ENCODE results near the gene IGLON5. TPM values are rescaled to one million over a fixed set of nuclear protein-coding genes. Genes with fewer than 3 reads are reported as not detected.

Gene IGLON5
- total RNA-seq, 1 experiment from 2014 or later: not detected

DNA sequence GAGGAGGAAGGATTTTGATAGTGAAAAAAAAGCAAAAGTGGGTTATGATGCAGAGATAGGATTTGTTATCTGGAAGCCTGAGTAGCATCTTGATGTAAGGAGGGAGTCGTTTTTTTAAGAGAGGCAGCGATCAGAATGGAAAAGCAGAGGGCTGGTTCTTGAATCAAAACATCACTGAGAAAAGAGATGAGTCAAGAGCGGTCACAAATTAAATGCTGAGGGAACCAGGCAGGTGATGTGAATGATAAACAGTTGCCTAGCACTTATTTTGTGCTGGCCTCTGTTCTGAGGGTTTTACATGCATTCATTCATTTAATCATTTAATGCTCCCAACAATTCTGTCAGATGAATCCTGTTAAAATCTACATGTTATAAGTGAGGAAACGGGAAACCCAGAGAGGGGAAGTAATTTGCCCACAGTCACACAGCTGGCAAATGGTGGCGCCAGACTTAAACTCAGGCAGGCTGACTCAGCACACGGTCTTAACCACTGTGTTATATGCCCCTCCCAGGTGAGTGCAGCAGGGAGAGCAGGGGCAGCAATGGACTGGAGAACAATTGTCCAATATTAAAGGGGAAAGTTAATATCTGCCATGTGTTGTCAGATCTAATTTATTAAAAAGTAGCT is 39.1 kb upstream of the IGLON5 start:
- Mint-ChIP-seq H3K9me3 (ENCODE audit: unreplicated experiment) (no peaks in the 10 kb centered on the region), H3K36me3 (ENCODE audit: insufficient read depth, unreplicated experiment) (no peaks in the 10 kb centered on the region), H3K27me3 (ENCODE audit: insufficient read depth, unreplicated experiment) (peaks cover 8% of the 10 kb centered on the region), H3K27ac (ENCODE audit: unreplicated experiment) (no peak overlapping the region), H3K4me1 (ENCODE audit: low read depth, unreplicated experiment) (no peaks in the 10 kb centered on the region), H3K4me3 (ENCODE audit: unreplicated experiment) (no peak overlapping the region)
- no peaks in the 10 kb centered on the region for H3K4me1 ChIP-seq
- TF ChIP-seq, protein P1, sequence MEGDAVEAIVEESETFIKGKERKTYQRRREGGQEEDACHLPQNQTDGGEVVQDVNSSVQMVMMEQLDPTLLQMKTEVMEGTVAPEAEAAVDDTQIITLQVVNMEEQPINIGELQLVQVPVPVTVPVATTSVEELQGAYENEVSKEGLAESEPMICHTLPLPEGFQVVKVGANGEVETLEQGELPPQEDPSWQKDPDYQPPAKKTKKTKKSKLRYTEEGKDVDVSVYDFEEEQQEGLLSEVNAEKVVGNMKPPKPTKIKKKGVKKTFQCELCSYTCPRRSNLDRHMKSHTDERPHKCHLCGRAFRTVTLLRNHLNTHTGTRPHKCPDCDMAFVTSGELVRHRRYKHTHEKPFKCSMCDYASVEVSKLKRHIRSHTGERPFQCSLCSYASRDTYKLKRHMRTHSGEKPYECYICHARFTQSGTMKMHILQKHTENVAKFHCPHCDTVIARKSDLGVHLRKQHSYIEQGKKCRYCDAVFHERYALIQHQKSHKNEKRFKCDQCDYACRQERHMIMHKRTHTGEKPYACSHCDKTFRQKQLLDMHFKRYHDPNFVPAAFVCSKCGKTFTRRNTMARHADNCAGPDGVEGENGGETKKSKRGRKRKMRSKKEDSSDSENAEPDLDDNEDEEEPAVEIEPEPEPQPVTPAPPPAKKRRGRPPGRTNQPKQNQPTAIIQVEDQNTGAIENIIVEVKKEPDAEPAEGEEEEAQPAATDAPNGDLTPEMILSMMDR (IDR thresholded peaks at IDR 0.05; ENCODE audit: insufficient read depth in 1 of 2, low read depth in 1 of 2, low read length in 1 of 2, severe bottlenecking in 1 of 2, unreplicated experiment in 1 of 2): no peak
- H3K9me3 ChIP-seq: no peaks in the 10 kb centered on the region
- no peaks in the 10 kb centered on the region for H3K36me3 ChIP-seq (ENCODE audit: control insufficient read depth, insufficient read depth, low read length)
- no peaks in the 10 kb centered on the region; the same call in 1 of the 2 replicates for H3K27me3 ChIP-seq (replicated peaks; ENCODE audit: control insufficient read depth, insufficient read depth, low read length)
- BruUV-seq (replicated peaks): no TSS peak
- ChIA-PET POLR2A (no interaction called here), CTCF (no interaction called here)
- H3K4me3 ChIP-seq (ENCODE audit: low read depth, low read length): no peak overlapping the region
- intact Hi-C loops (cut with micrococcal nuclease; ENCODE audit: unreplicated experiment): no loop called here
- no peak for DNase-seq

DNA sequence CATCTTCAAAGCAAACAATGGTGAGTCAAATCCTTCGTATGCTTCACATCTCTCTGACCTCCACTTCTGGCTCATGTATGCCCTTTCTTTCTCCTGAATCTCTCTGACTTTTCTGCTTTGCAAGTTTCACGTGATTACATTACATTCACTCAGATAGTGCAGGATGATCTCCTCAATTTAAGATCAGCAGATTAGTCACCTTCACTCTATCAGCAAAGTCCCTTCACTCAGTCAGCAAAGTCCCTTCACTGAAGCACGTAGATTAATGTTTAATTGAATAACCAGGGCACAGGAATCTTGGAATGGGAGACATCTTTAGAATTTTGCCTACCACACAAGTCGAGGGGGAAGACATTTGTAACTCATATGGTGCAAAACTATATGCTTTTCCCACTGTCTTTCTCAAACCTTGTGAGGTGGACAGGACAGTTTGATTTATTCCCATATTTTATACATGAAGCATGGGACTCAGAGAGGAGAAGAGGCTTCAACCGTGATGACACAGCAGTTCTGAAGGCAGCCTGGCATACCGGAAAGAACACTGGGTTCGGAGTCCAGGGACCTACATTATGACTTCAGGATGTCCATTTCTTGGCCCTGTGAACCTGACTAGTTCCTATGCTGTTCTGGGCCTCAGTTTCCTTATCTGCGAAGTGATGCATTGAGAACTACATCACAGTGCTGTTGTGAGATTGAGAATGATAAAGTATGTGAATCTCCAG is 37.2 kb upstream of the IGLON5 start:
- CTCF ChIA-PET: no interaction called here
- Histone ChIP-seq H3K4me3 (ENCODE audit: low read depth, low read length) (no peak overlapping the region), H3K4me1 (no peaks in the 10 kb centered on the region), H3K9me3 (no peaks in the 10 kb centered on the region), H3K27me3 (replicated peaks; ENCODE audit: control insufficient read depth, insufficient read depth, low read length) (no peaks in the 10 kb centered on the region; the same call in 1 of the 2 replicates), H3K36me3 (ENCODE audit: control insufficient read depth, insufficient read depth, low read length) (no peaks in the 10 kb centered on the region)
- H3K4me1 Mint-ChIP-seq (ENCODE audit: low read depth, unreplicated experiment): no peaks in the 10 kb centered on the region
- no peaks in the 10 kb centered on the region for H3K9me3 Mint-ChIP-seq (ENCODE audit: unreplicated experiment)
- intact Hi-C loops (cut with micrococcal nuclease; ENCODE audit: unreplicated experiment): no loop called here
- H3K27ac Mint-ChIP-seq (ENCODE audit: unreplicated experiment): no peak overlapping the region
- DNase-seq: no peak
- no peak overlapping the region for H3K4me3 Mint-ChIP-seq (ENCODE audit: unreplicated experiment)
- BruUV-seq (replicated peaks): no TSS peak
- H3K27me3 Mint-ChIP-seq (ENCODE audit: insufficient read depth, unreplicated experiment): peaks cover 15% of the 10 kb centered on the region
- H3K36me3 Mint-ChIP-seq (ENCODE audit: insufficient read depth, unreplicated experiment): no peaks in the 10 kb centered on the region
- TF ChIP-seq, protein P1 (IDR thresholded peaks at IDR 0.05; ENCODE audit: insufficient read depth in 1 of 2, low read depth in 1 of 2, low read length in 1 of 2, severe bottlenecking in 1 of 2, unreplicated experiment in 1 of 2): no peak
- POLR2A ChIA-PET: no interaction called here

DNA sequence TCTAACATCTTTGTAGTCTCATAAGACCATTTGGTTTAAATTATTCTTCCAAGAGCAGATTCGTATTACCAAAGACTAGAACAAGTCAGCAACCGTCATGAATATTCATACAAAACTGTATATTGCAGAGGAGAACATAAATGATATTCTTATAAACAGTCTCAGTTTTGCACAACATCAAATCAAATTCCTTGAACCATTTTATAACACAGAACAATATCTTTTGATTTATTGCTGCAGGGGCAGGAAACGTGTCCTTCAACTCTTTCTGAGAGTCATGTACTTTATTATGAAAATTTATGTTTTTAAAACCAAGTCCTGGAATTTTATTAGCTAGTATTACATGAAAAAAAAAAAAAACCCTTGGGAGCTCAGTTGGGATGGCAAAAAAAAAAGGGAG is 34.3 kb upstream of the IGLON5 start:
- no peaks in the 10 kb centered on the region for H3K36me3 ChIP-seq (ENCODE audit: control insufficient read depth, insufficient read depth, low read length)
- no TSS peak for BruUV-seq (replicated peaks)
- POLR2A ChIA-PET: no interaction called here
- no peaks in the 10 kb centered on the region; the same call in 1 of the 2 replicates for H3K27me3 ChIP-seq (replicated peaks; ENCODE audit: control insufficient read depth, insufficient read depth, low read length)
- H3K4me3 ChIP-seq (ENCODE audit: low read depth, low read length): no peak overlapping the region
- Mint-ChIP-seq H3K4me1 (ENCODE audit: low read depth, unreplicated experiment) (no peaks in the 10 kb centered on the region), H3K27me3 (ENCODE audit: insufficient read depth, unreplicated experiment) (peaks cover 11% of the 10 kb centered on the region), H3K36me3 (ENCODE audit: insufficient read depth, unreplicated experiment) (no peaks in the 10 kb centered on the region), H3K4me3 (ENCODE audit: unreplicated experiment) (no peak overlapping the region), H3K27ac (ENCODE audit: unreplicated experiment) (no peak overlapping the region), H3K9me3 (ENCODE audit: unreplicated experiment) (no peaks in the 10 kb centered on the region)
- no peaks in the 10 kb centered on the region for H3K4me1 ChIP-seq
- intact Hi-C loops (cut with micrococcal nuclease; ENCODE audit: unreplicated experiment): no loop called here
- 0 out of 2 replicates have a peak, but pooled peaks cover 5% of the 10 kb centered on the region for H3K9me3 ChIP-seq
- CTCF ChIA-PET: no interaction called here
- no peak for DNase-seq
- TF ChIP-seq, protein P1 (IDR thresholded peaks at IDR 0.05; ENCODE audit: insufficient read depth in 1 of 2, low read depth in 1 of 2, low read length in 1 of 2, severe bottlenecking in 1 of 2, unreplicated experiment in 1 of 2): no peak

Measured in Caco-2 (cell line).